ENCODE data around the gene CPLANE2. TPM values are rescaled to one million over a fixed set of nuclear protein-coding genes. Genes with fewer than 3 reads are reported as not detected.
"Not testable (repeated sequence)": the region's sequence is repeated elsewhere in the genome, so short reads cannot be mapped to it uniquely, and the experiment has no call there.

Gene CPLANE2
- total RNA-seq, 2 experiments from 2014 or later: 2.6 to 3.2 TPM

DNA sequence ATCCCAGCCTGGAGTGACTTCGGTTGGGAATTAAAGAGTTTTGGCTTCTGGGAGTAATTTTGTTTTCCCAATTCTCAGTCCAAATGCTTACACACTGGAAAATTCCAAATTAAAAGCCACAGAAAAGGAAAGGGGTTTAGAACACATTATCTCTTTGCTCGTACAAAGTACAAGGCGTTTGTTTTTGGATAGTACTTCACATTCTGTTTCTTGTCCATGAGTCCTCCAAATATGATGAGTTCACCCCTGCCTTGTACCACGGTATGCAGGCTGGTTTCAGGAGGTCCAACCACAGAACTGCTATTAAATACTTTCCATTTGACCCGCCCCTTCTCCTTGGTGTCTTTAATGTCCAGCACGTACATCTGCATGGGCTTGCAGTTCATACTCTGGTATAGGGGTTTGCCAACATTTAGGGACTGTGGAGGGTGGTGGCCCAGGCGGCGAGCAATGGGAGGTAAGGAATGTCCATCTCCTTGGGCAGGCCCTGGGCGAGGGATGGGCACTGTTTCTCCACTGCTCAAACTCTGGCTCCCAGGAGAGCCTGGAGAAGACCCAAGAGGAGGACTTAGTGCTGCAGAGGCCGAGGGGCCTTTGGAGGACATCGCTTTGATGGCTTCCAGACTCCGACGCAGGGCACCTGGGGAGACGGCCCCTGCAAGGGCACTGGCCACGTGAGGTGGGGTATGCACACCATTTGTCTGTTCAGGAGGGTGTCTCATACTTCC, 13.7 kb upstream of the CPLANE2 start:
- ChIA-PET CTCF (no interaction called here), POLR2A (no interaction called here)

DNA sequence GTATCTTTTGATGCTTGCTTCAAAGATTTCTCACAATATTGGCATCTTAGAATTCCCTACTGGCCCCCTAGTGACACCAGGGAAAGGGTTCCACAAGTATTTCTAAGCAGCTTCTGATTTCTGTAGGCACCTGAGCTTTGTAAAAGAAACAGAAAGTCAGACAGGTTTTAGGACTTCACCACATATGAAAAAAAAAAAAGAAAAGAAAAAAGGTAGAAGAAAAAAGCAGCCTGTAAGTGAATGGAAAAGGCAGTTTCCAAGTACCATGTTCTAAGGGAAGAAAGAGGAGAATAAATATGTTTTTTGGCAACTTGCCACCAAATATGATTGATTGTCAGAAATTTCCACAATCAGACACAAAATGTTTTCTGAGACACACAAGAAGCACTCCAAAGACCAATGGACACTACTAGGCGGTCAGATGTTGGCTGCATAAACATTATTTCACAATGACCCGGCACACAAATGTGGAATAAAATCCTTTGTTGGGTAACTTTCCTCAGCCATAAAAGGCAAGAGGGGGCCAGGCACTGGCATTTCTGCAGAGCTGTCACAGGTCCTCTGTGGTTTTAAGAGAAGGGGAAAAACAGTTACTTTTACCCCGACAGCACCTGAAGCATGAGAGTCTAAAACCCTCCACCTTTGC, 12.7 kb upstream of the CPLANE2 start:
- POLR2A ChIA-PET: no interaction called here

DNA sequence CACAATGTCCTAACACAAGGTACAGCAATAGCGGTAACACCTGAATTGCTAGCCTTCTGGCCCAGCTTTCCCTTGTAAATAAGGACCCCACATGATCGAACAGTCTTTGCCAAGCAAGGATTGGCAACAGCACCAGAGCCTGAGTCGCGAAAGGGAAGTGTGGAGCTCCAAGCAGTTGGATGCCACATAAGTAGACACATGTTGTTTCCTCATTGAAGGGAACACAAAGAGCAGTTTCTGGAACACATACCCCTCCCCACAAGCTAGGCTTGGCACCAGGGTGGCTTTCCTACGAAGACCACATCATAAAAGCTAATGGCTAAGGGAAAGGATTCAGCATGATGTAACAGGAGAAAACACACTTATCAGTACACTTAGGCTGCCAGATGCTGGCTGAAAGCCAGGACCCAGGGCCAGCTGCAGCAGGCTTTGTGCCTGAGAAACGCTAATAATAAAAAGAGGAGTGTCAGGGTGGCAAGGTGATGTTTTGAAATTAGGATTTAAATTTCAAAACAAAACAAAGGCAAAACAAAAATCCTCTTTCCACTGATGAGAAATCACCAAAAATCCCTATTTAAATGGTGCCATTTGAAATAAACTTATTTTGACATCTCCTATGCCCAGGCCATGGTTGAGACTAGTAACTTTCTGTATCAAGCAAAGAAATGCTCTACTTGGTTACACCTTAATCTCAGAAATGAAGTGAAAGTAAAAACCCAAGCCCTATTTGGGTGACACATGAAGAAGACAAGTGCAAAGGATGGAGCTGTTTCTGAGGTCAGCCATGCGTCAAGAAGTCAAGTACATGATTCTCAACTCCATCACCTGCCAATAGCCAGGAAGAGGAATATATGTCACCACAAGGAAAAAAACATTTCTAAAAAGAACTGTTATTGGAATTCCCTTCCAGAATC, 11.9 kb upstream of the CPLANE2 start:
- CTCF ChIA-PET: interaction anchor here (1.0 to 1.5 kb wide), 2 partner anchors 49 to 170 kb away, joined by 4 to 7 read pairs; no protein-coding TSS in a partner anchor
- POLR2A ChIA-PET: no interaction called here

More for the DNA sequence above, 12.7 kb upstream of the CPLANE2 start:
- CTCF ChIA-PET: no interaction called here

DNA sequence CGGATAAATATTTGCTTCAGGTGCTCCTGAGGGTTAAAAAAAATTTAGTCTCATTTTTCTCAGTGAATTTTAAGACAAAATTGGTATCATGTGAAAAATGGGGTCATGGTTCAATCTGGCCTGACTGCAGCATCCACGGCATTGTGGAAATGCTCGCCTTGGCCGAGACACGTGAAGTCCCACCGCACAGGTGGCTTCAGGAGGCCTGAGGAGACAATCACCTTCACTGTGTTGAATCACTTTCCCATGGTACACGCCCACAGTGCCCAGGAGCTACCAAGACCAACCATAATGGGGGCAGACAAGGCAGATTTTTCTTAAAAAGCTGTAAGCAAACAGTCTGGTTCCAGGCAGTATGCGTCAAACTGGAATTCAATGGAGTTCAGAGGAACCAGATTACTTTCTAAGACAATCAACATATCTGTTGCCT, 11.0 kb upstream of the CPLANE2 start:
- POLR2A ChIA-PET: no interaction called here

DNA sequence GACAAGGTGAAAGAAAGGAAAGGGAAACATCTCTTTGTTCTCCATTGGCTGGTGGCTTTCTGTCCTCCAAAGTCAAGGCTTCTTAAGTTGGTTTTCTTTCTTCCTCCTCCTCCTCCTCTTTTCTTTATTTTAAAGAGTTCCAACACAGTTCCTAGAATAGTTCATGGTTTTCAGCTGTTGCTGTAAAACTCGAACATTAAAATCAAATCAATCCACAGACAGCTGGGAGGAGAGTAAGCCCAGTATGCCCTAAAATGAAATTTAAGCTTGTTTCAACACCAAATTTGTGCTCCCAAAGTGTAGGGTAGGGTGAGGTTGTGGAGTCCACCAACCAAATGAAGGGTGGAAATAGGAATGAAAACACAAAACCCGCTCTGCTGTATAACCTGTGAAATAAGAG, 10.5 kb upstream of the CPLANE2 start:
- POLR2A ChIA-PET: no interaction called here
- CTCF ChIA-PET: interaction anchor here (1.5 kb wide), 1 partner anchor 169 kb away, joined by 7 read pairs; no protein-coding TSS in a partner anchor

More for the DNA sequence above, 11.0 kb upstream of the CPLANE2 start:
- CTCF ChIA-PET: interaction anchor here (1.0 to 1.5 kb wide), 2 partner anchors 48 to 169 kb away, joined by 4 to 7 read pairs; no protein-coding TSS in a partner anchor

DNA sequence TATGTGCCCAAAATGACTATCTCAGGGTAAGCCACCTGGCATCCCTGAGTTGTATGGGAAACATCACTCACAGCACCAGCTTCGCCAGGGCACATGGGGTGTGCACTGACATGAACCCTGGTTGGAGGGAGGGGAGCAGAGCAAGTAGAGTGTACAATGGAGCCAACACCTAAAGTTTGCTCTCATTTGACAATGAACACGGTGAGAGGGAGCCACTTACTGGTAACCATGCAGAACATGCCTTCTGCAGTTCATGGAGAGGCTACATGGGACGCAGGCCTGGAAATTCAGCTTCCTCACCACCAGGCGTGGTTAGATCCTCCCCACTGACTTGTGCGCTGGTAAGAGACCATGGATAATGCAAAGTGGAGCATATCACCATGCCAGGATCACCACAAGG, 10.0 kb upstream of the CPLANE2 start:
- ChIA-PET CTCF (no interaction called here), POLR2A (no interaction called here)

DNA sequence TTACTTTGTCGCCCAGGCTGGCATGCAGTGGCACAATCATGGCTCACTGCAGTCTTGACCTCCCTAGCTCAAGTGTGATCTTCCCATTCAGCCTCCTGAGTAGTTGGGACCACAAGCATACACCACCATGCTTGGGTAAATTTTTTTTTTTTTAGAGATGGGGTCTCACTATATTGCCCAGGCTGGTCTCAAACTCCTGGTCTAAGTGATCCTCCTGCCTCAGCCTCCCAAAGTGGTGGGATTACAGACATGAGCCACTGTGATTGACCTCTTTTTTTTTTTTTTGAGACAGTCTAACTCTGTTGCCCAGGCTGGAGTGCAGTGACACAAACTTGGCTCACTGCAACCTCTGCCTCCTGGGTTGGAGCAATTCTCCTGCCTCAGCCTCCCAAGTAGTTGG, 9.3 kb upstream of the CPLANE2 start:
- POLR2A ChIA-PET: not testable (repeated sequence)
- CTCF ChIA-PET: interaction anchor here (0.7 kb wide), 2 partner anchors 48 to 246 kb away, joined by 3 to 4 read pairs; no protein-coding TSS in a partner anchor

DNA sequence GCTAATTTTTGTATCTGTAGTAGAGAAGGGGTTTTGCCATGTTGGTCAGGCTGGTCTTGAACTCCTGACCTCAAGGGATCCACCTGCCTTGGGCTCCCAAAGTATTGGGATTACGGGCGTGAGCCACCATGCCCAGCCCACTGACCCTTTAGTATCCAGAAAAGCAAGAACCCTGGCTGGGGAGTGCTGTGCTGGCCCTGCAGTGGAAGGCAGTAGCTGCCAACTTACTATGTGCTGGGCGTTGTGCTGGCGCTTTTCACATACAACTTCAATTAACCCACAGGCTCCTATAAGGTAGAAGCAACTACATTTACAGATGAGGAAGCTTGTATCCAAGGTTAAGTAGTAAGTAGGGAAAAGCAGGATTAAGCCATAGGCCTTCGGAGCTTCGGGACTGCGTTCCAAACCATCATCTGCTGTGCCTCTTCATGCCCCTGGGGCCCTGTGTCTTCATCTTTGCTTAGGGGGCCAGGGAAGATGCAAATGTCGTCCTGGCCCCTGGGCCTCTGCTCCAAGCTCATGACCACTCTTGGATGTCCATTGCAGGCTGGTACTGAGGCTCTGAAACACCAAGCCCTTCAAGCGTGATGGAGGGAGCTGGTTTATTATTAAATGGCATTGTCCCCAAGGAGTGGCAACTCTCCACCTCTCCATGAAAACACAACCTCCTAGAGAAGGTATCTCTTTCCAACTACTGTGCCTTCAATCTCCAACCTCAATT, 8.7 kb upstream of the CPLANE2 start:
- CTCF ChIA-PET: interaction anchor here (0.7 to 2.8 kb wide), 7 partner anchors 11 to 247 kb away, joined by 3 to 16 read pairs (median 4); no protein-coding TSS in a partner anchor
- POLR2A ChIA-PET: no interaction called here

DNA sequence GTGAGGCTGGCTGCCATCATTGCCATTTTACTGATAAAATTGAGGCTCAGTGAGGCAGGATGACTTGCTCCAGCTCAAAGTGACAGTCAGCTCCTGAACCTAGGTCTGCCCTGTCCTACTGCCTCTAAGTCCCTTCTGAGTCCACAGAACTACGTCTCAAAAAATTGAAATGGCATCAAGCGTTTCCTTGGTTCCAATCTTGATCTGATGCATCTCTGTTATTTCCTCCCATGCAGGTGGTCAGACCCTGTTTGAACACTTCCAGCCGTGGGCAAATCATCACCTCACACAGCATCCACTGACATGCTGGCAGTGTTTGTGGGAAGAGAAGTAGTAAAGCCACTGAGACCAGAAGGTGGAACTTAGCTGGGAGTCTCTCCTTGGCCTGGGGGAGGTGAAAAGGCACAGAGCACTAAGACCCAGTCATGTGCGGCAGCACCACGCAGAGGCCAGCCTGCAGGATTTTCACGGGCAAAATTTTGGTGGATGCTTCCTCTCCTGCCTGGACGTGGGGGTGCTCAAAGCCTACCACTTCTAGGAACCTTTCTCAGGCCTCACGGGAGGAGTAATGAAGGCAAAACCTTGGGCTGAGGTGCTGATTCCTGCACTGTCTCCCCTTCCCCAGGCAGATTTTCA, 7.8 kb upstream of the CPLANE2 start:
- POLR2A ChIA-PET: no interaction called here
- CTCF ChIA-PET: interaction anchor here (0.5 to 2.8 kb wide), 13 partner anchors 10 to 194 kb away, joined by 3 to 16 read pairs (median 4); partner anchors contain the start of gene ARHGEF19

DNA sequence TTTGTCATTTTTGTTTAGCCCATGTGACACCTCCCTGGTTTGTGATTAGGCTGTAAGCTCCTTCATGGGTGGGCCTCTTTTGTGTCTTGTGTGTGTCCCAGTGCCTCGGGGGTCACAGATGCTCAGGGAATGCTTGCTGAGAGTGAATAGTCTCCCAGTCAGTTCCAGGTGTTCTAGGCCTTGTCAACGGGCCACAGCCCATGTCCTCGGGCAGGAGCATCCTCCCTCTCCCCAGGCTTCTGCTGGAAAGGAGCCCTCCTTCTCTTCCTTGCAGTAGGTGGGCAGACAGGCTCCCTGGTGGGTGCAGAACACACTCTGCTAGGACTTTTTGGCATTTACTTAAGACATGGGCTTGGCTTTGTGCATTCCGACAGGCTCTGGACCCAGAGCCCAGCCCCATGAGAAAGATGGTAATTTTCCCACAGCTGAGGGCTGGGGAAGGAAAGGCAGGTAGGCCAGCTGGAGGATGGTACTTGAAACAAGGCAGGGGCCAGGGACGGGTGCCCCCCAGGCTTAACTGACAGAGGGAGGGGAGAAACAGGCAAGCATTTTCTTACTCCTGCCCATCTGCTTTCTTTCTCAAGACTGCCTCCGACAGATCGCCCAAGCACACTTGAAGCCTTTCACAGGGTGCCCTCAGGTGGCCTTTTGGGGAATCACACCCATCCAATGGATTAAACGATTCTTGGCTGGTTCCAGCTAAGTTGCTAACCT, 7.1 kb upstream of the CPLANE2 start:
- ChIA-PET POLR2A (no interaction called here), CTCF (interaction anchor here (0.5 to 2.8 kb wide), 15 partner anchors 9 to 194 kb away, joined by 3 to 16 read pairs (median 4); partner anchors contain the start of gene ARHGEF19)

DNA sequence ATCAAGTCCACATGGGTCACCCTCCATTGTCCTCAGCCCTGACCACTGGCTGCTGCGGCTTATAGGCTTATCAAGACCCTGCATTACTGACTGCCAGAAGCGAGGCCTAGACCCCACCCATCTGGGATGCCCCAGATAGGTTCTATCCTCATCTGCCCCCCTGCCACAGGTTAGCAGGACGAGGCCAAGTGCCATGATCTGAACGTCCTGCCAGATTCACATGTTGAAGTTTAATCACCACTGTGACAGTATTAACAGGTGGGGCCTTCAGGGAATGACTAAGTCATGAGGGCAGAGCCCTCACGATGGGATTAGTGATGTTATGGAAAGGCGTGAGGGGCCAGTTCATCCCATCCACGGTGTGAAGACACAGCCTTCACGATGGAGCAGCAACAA, 6.2 kb upstream of the CPLANE2 start:
- CTCF ChIA-PET: interaction anchor here (1.0 to 2.8 kb wide), 7 partner anchors 8 to 172 kb away, joined by 3 to 16 read pairs (median 6); partner anchors contain the start of gene ARHGEF19
- POLR2A ChIA-PET: no interaction called here

DNA sequence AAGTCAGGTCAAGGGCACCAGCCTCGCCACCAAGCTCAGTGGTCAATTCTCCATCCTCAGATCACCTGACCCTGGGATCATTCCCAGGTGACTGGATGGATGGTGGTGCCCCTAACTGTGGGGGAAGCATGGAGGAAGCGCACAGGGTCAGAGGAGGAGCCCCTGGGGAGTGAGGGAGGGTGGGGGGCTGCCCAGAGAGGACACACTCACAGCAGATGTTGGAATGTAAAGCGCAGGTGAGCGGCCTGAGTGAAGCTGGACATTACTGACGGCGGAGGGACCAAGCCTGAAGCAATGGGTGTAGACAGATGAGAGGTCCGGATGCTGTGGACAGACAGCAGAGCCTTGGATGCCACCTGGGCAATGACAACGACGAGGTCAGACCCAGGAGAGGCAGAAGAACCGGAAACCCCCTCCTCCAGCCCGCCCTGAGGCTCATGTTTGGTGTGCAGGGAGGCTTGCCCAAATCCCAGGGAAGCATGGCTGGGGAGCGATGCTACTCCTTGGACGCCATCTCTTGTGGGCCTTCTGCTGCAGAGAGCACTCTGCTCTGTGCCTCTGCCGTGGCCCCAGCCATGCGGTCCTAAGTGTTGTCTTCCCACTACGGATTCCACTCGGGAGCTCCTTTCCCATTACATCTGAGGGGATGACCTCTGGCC, 5.7 kb upstream of the CPLANE2 start:
- ChIA-PET POLR2A (no interaction called here), CTCF (interaction anchor here (1.3 to 2.8 kb wide), 3 partner anchors 26 to 54 kb away, joined by 4 to 11 read pairs (median 4); no protein-coding TSS in a partner anchor)

DNA sequence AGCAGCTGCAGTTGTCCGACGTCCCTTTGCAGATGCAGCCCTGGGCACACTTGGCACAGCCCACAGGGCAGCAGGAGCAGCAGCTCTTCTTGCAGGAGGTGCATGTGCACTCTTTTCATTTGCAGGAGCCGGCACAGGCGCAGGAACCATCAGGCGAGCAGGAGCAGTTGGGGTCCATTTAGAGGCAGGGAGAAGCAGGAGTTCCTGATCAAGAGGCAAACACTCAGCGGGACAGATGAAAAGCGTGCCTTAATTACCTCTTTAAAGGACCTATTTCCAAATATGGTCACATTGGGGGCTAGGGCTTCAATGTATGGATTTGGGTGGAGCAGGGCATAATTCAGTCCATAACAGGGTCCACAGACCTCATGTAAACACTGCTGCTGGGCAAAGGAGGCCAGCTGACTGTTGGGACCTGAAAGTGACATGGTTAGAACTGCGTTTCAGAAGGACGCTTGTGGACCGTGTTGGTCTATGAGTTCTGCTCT, 4.3 kb upstream of the CPLANE2 start:
- POLR2A ChIA-PET: no interaction called here

DNA sequence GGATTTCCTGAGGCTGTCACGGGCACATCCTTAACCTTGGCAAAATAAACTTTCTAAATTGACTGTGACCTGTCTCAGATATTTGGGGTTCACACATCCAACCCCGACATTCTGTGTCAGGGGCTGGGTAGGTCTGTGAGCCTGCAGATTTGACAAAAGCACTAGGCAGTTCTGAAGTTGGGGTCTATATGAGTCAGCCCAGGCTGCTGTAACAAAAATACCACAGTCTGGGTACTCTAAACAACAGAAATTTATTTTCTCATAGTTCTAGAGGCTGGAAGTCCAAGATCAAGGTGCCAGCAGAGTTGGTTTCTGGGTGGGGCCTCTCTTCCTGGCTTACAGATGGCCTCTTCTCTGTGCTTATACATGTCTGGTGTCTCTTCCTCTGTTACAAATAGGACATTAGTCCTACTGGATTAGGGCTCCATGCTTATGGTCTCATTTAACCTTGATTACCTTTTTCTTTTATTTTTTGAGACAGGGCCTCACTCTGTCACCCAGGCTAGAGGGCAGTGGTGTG, 3.0 kb upstream of the CPLANE2 start:
- CTCF ChIA-PET: no interaction called here
- POLR2A ChIA-PET: no interaction called here

More for the DNA sequence above, 4.3 kb upstream of the CPLANE2 start:
- CTCF ChIA-PET: interaction anchor here (1.3 kb wide), 1 partner anchor 24 kb away, joined by 4 read pairs; no protein-coding TSS in a partner anchor

DNA sequence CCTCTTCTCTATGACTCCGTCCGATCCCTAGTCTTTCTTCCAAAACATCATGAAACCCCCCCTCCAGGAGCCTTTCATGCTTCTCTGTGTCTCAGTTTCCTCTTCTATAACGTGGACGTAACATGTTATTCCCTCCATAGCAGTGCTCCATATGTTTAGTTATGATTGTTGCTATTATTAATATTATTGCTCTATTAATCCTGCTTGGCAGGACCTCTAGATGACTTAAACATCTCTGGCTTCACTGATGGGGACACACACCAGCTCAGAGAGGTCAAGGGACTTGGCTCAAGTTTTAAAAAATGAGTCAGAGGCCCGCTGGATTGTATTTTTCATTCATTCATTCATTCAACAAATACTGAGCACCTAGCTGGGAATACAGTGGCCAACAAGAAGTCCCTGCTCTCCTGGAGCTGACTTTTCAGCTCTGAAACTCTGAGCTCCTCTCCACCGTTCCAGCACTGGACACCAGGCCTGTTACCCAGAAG, 404 bp upstream of the CPLANE2 start:
- ChIA-PET POLR2A (interaction anchor here (0.7 to 1.1 kb wide), 2 partner anchors 31 to 70 kb away, joined by 3 to 4 read pairs; no protein-coding TSS in a partner anchor), CTCF (interaction anchor here (0.9 to 1.6 kb wide), 7 partner anchors 8 to 203 kb away, joined by 3 to 5 read pairs (median 3); partner anchors contain the start of gene NECAP2)

DNA sequence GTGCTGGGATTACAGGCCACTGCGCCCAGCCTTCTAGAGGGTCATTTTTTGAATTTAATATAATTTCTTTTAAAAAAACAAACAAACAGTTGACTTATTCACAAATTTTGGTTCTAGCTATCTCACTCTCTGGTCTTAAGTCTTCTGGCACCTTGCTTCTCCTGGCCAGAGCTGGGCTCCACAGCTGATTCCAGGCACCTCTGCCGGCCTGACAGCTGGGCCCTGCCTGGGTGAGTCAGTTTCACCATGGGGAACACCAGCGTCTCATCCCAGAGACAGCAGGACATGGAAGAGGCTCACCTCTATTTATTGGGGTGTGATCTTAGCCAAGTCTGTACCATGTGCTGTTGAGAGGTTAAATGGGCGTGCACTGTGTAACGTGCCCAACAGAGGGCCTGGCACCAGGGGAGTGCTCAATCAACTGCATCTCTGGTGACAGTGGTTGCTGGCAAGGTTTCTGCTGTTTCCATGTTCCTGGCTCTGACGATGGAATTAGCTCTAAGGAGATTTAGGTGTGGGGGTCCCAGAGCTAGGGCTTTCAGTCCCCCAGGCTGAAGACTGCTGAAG, 956 bp downstream of the CPLANE2 start:
- CTCF ChIA-PET: interaction anchor here (1.6 to 3.4 kb wide), 3 partner anchors 8 to 18 kb away, joined by 4 to 16 read pairs (median 5); no protein-coding TSS in a partner anchor
- POLR2A ChIA-PET: interaction anchor here (1.2 kb wide), 1 partner anchor 29 kb away, joined by 4 read pairs; no protein-coding TSS in a partner anchor
